Measurements from ENCODE around the gene NEU3. TPM values are rescaled to one million over a fixed set of nuclear protein-coding genes. Genes with fewer than 3 reads are reported as not detected.
"Not testable (repeated sequence)": the region's sequence is repeated elsewhere in the genome, so short reads cannot be mapped to it uniquely, and the experiment has no call there.

Gene NEU3
- total and polyA plus RNA-seq, 2 donors (not counting 1 experiment from before 2014, with no cell fraction given) = 17.0 to 17.4 TPM

DNA sequence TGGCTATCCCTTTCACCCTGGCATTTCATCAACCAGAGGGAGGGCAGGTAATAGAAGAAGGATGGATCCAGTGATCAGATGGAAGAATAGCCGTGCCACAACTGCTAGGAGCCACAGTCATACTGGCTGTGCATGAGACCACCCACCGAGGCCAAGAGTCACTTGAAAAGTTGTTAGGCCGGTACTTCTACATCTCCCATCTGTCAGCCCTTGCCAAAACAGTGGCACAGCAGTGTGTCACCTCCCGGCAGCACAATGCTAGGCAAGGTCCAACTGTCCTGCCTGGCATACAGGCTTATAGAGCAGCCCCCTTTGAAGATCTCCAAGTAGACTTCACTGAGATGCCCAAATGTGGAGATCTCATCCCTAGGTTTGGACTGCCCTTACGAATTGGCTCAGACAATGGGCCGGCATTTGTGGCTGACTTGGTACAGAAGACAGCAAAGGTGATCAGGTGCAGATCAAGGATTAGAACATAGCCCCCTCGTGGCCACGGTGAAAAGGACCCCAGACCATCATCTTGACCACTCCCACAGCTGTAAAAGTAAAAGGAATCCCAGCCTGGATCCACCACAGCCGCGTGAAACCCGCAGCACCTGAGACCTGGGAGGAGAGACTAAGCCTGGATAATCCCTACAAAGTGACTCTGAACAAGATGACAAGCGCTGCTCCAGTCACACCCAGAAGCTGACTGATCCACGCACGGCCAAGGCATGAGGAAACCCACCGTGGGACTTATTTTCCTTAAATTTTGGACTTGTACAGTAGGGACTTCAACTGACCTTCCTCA, 55.8 kb downstream of the NEU3 start:
- H2AFZ ChIP-seq (ENCODE audit: insufficient read depth, low read depth, low read length, poor library complexity, severe bottlenecking); POLR2A ChIA-PET; H3K27me3 Mint-ChIP-seq; intact Hi-C loops (cut with micrococcal nuclease); H3K4me3 ChIP-seq (ENCODE audit: control extremely low read depth in 1 of 5, extremely low read depth in 1 of 5, insufficient read depth in 1 of 5, low read depth in 2 of 5, low read length in 4 of 5); H3K4me3 Mint-ChIP-seq; H3K9me3 ChIP-seq (ENCODE audit: control extremely low read depth in 1 of 3, control insufficient read depth in 2 of 3, insufficient read depth in 1 of 3, low read length in 2 of 3); H3K27ac Mint-ChIP-seq; H3K79me2 ChIP-seq (ENCODE audit: control insufficient read depth, insufficient read depth, low read length); H3K27me3 ChIP-seq (replicated peaks in 1 of 4; ENCODE audit: control extremely low read depth in 1 of 4, control insufficient read depth in 3 of 4, insufficient read depth in 4 of 4, low read length in 3 of 4); H3K27ac ChIP-seq (ENCODE audit: low read length in 2 of 2); ATAC-seq (ENCODE audit: low read depth); DNase-seq; H3K4me2 ChIP-seq (replicated peaks; ENCODE audit: low read depth, low read length, poor library complexity, severe bottlenecking); H3K9ac ChIP-seq (ENCODE audit: low read length); H3K9me3 Mint-ChIP-seq (ENCODE audit: insufficient read depth); H3K4me1 ChIP-seq (ENCODE audit: control insufficient read depth in 2 of 2, insufficient read depth in 2 of 2, low read length in 2 of 2); H3K36me3 ChIP-seq (replicated peaks in 1 of 2; ENCODE audit: control extremely low read depth in 1 of 2, control insufficient read depth in 1 of 2, extremely low read depth in 1 of 2, insufficient read depth in 2 of 2, low read length in 1 of 2); CTCF ChIA-PET; H4K20me1 ChIP-seq (ENCODE audit: control insufficient read depth, insufficient read depth, low read length, poor library complexity, severe bottlenecking): not testable (repeated sequence)
- 88% methylated on average over 12 of the region's 15 CpGs for WGBS (ENCODE audit: insufficient coverage)
- peaks cover 14% of the 10 kb centered on the region for H3K4me1 Mint-ChIP-seq

DNA sequence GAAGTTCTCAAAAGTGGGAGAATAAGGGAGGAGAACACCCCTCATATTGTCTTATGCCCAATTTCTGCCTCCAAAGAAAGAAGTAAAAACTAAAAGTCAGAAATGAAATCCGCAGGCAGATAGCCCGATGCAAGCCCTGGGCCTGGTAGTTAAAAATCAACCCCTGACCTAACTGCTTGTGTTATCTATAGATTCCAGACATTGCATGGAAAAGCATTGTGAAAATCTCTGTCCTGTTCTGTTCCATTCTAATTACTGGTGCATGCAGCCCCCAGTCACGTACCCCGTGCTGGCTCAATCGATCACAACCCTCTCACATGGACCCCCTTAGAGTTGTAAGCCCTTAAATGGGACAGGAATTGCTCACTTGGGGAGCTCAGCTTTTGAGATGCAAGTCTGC, 57.9 kb downstream of the NEU3 start:
- POLR2A ChIA-PET = not testable (repeated sequence)

More for the DNA sequence above, 57.9 kb downstream of the NEU3 start:
- 85% methylated on average over 3 of the region's 5 CpGs for WGBS (ENCODE audit: insufficient coverage)
- CTCF ChIA-PET; H3K9me3 ChIP-seq (ENCODE audit: control extremely low read depth in 1 of 3, control insufficient read depth in 2 of 3, insufficient read depth in 1 of 3, low read length in 2 of 3); H4K20me1 ChIP-seq (ENCODE audit: control insufficient read depth, insufficient read depth, low read length, poor library complexity, severe bottlenecking); H3K4me3 ChIP-seq (ENCODE audit: control extremely low read depth in 1 of 5, extremely low read depth in 1 of 5, insufficient read depth in 1 of 5, low read depth in 2 of 5, low read length in 4 of 5); H3K27ac ChIP-seq (ENCODE audit: low read length in 2 of 2); H3K79me2 ChIP-seq (ENCODE audit: control insufficient read depth, insufficient read depth, low read length); H3K27ac Mint-ChIP-seq; intact Hi-C loops (cut with micrococcal nuclease); H3K9me3 Mint-ChIP-seq (ENCODE audit: insufficient read depth); H3K4me3 Mint-ChIP-seq; H2AFZ ChIP-seq (ENCODE audit: insufficient read depth, low read depth, low read length, poor library complexity, severe bottlenecking); H3K36me3 ChIP-seq (replicated peaks in 1 of 2; ENCODE audit: control extremely low read depth in 1 of 2, control insufficient read depth in 1 of 2, extremely low read depth in 1 of 2, insufficient read depth in 2 of 2, low read length in 1 of 2); ATAC-seq (ENCODE audit: low read depth); H3K4me2 ChIP-seq (replicated peaks; ENCODE audit: low read depth, low read length, poor library complexity, severe bottlenecking); H3K9ac ChIP-seq (ENCODE audit: low read length); DNase-seq; H3K27me3 Mint-ChIP-seq; H3K27me3 ChIP-seq (replicated peaks in 1 of 4; ENCODE audit: control extremely low read depth in 1 of 4, control insufficient read depth in 3 of 4, insufficient read depth in 4 of 4, low read length in 3 of 4): not testable (repeated sequence)
- H3K4me1 ChIP-seq (ENCODE audit: control insufficient read depth in 2 of 2, insufficient read depth in 2 of 2, low read length in 2 of 2) = peaks cover 14 to 20% of the 10 kb centered on the region in 2 donors
- H3K4me1 Mint-ChIP-seq = peaks cover 26% of the 10 kb centered on the region

Data from B cell (primary cell).